Endothelial cell of umbilical vein (primary cell): ENCODE results near the gene XRCC2. TPM values are rescaled to one million over a fixed set of nuclear protein-coding genes. Genes with fewer than 3 reads are reported as not detected.

Source experiments
- BruUV-seq: library from RNA; stranded (reverse); fragments of 400-500 nt; replicated peaks from 2 replicates; lab custom pipeline; 2021; lab: Mats Ljungman, UMichigan
- CTCF ChIA-PET: fragments of 300-600, 350-600 bp; sonication (Branson Sonifier 250); formaldehyde crosslinking; loops from one replicate; lab custom pipeline; 2021; ENCODE audit warnings: antibody characterized with exemption, inconsistent platforms; lab: Charles Lee
- POLR2A ChIA-PET: fragments of 300-600, 350-600 bp; sonication (Branson Sonifier 250); formaldehyde crosslinking; loops from one replicate; lab custom pipeline; 2021; ENCODE audit warnings: antibody characterized with exemption, inconsistent platforms; lab: Charles Lee
- DNase-seq: peaks from one replicate; pipeline ENCODE4 v3.0.0-alpha.2; 2011; ENCODE audit warnings: low read depth, low spot score
- FAIRE-seq: peaks from 2 replicates; lab custom pipeline; 2011; peaks lifted over from hg19 to GRCh38; lab: Jason Lieb, UNC
- H2AFZ ChIP-seq: 2 replicates; pipeline ENCODE4 v1.6.0; 2012; ENCODE audit warnings: low read depth, low read length, control low read depth, inconsistent platforms
- H3K27ac ChIP-seq: 2 replicates; pipeline ENCODE4 v1.5.1; 2011; ENCODE audit warnings: low read depth, mild to moderate bottlenecking, control low read depth, low read length, moderate library complexity; ENCODE audit not compliant: insufficient read depth
- H3K27me3 ChIP-seq, 2 experiments: 2 replicates each; pipeline versions ENCODE4 v1.6.0 to v1.6.1; 2011; ENCODE audit warnings: low read length in 2 of 2, mixed read lengths in 1 of 2; ENCODE audit not compliant: control insufficient read depth in 2 of 2, insufficient read depth in 2 of 2
- H3K36me3 ChIP-seq, 2 experiments: 2 replicates in 1 of 2; 3 replicates in 1 of 2; pipeline ENCODE4 v1.5.1; 2011; ENCODE audit warnings: low read length in 2 of 2, mild to moderate bottlenecking in 1 of 2, moderate library complexity in 1 of 2; ENCODE audit not compliant: control insufficient read depth in 2 of 2, insufficient read depth in 2 of 2; ENCODE audit errors: extremely low read depth in 1 of 2
- H3K4me1 ChIP-seq: 3 replicates; pipeline ENCODE4 v1.5.1; 2011; ENCODE audit warnings: mild to moderate bottlenecking, low read length; ENCODE audit not compliant: control insufficient read depth, insufficient read depth; ENCODE audit errors: extremely low read depth
- H3K4me2 ChIP-seq: 2 replicates; pipeline ENCODE4 v1.6.1; 2011; ENCODE audit warnings: low read length, control low read depth, mixed read lengths; ENCODE audit not compliant: insufficient read depth
- H3K4me3 ChIP-seq, 3 experiments: fragments of 200-600 bp in 1 of 3; sonication (generic), shearing (Covaris generic) in 1 of 3; replicated peaks in 1 of 3; 2 replicates each; pipeline ENCODE4 v1.5.1; 2011 to 2016; ENCODE audit warnings: control low read depth in 3 of 3, low read length in 3 of 3, mild to moderate bottlenecking in 2 of 3, inconsistent platforms in 1 of 3, low read depth in 1 of 3, moderate library complexity in 1 of 3; ENCODE audit not compliant: insufficient read depth in 1 of 3
- H3K79me2 ChIP-seq: 2 replicates; pipeline ENCODE4 v1.6.0; 2012; ENCODE audit warnings: low read length, inconsistent platforms; ENCODE audit not compliant: control insufficient read depth, insufficient read depth
- H3K9ac ChIP-seq: replicated peaks from 2 replicates; pipeline ENCODE3; 2011; ENCODE audit warnings: low read length, control low read depth; ENCODE audit not compliant: insufficient read depth; ENCODE audit errors: extremely low read depth
- H3K9me1 ChIP-seq: replicated peaks from 3 replicates; pipeline ENCODE4 v1.6.0; 2011; ENCODE audit warnings: mild to moderate bottlenecking, low read length; ENCODE audit not compliant: control insufficient read depth, insufficient read depth; ENCODE audit errors: extremely low read depth
- H3K9me3 ChIP-seq: replicated peaks from 2 replicates; pipeline ENCODE4 v1.5.1; 2012; ENCODE audit warnings: low read length, inconsistent platforms; ENCODE audit not compliant: control insufficient read depth, insufficient read depth
- H4K20me1 ChIP-seq: replicated peaks from 2 replicates; pipeline ENCODE3; 2011; ENCODE audit warnings: mild to moderate bottlenecking, low read length; ENCODE audit not compliant: control insufficient read depth, insufficient read depth; ENCODE audit errors: extremely low read depth
- CTCF ChIP-seq, 2 donors: IDR thresholded peaks; 1 replicate in 1 of 2; 2 replicates in 1 of 2; pipeline ENCODE4 v1.5.1; 2011; ENCODE audit warnings: low read length in 2 of 2, mild to moderate bottlenecking in 2 of 2, moderate library complexity in 2 of 2, control low read depth in 1 of 2, inconsistent platforms in 1 of 2, low read depth in 1 of 2; ENCODE audit not compliant: insufficient read depth in 1 of 2; ENCODE audit errors: extremely low read depth in 1 of 2
- EZH2 ChIP-seq: IDR thresholded peaks from 2 replicates; pipeline ENCODE4 v1.6.1; 2012; ENCODE audit warnings: borderline replicate concordance, low read depth, mild to moderate bottlenecking, moderate library complexity, low read length, inconsistent platforms; ENCODE audit not compliant: severe bottlenecking
- FOS ChIP-seq: IDR thresholded peaks from 2 replicates; pipeline ENCODE4 v1.6.1; 2011; ENCODE audit warnings: mild to moderate bottlenecking, low read length, moderate library complexity, borderline replicate concordance; ENCODE audit not compliant: insufficient read depth
- GATA2 ChIP-seq: IDR thresholded peaks from 2 replicates; pipeline ENCODE4 v1.7.0; 2011; ENCODE audit warnings: low read depth, mild to moderate bottlenecking, moderate library complexity, mixed read lengths, low read length; ENCODE audit not compliant: insufficient read length, insufficient read depth
- JUN ChIP-seq: IDR thresholded peaks from 2 replicates; pipeline ENCODE4 v1.6.1; 2011; ENCODE audit warnings: borderline replicate concordance, low read depth; ENCODE audit not compliant: insufficient read length, insufficient read depth
- MAX ChIP-seq: IDR thresholded peaks from 2 replicates; pipeline ENCODE4 v1.6.1; 2011; ENCODE audit not compliant: insufficient read depth, insufficient read length
- MYC ChIP-seq: IDR thresholded peaks from one replicate; pipeline ENCODE4 v1.6.1; 2011; ENCODE audit warnings: mild to moderate bottlenecking, low read depth, low read length
- POLR2A ChIP-seq: IDR thresholded peaks from 2 replicates; pipeline ENCODE4 v1.6.1; 2012; ENCODE audit warnings: low read depth, mild to moderate bottlenecking, control low read depth, low read length
- POLR2AphosphoS5 ChIP-seq: IDR thresholded peaks from 2 replicates; pipeline ENCODE4 v1.6.1; 2012; ENCODE audit warnings: low read depth, mild to moderate bottlenecking, control low read depth, low read length, moderate library complexity; ENCODE audit not compliant: insufficient read depth
- dilution Hi-C: fragments of 300-500 bp; cut with MboI; formaldehyde crosslinking; loops from one replicate; pipeline ENCODE4 v1.15.0; 2019; ENCODE audit warnings: low sequenced_read_pairs; ENCODE audit not compliant: extremely low pct_ligation_motif_present
- intact Hi-C: fragments of 100-400 bp; cut with micrococcal nuclease; formaldehyde crosslinking; loops from one replicate; pipeline ENCODE4 v1.10.0; 2022
- polyA plus RNA-seq, 4 experiments: library from polyadenylated mRNA; depleted of rRNA in 3 of 4; stranded (reverse) in 3 of 4; unstranded in 1 of 4; fragments of >200 nt; gene quantifications; 2 replicates each; pipeline versions ENCODE4 v1.2.1 to v1.2.3, GENCODE V29; 2011 to 2012; ENCODE audit warnings: missing spikeins in 1 of 4
- total RNA-seq: library from RNA; stranded (reverse); gene quantifications from 2 replicates; pipeline ENCODE4 v1.2.3, GENCODE V29; 2021

Gene XRCC2
- total and polyA plus RNA-seq, 2 donors (not counting 3 experiments of a cell fraction or from before 2014, with no cell fraction given): 2.4 to 8.8 TPM

DNA sequence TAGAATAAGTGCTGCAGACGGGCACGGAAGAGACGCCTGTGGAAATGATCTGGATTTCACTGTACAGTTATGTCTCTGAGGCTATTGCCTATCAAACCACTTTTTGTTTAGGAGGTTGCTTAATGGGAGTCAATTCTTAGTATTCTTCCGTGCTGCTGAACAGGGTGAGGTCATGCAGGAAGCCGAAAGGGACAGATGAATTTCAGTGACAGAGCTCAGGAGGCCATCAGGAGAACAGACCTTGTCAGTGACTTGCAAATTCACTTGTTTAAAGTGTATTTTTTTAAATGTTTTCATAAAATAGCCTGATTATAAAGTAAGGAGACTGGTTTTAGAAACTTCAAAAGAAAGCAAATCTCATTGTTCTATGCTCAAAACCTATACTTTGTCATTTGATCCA is 58.9 kb downstream of the XRCC2 start:
- Histone ChIP-seq H2AFZ (no peak overlapping the region), H3K4me3 (no peak overlapping the region), H3K9me3 (no peaks in the 10 kb centered on the region), H3K36me3 (no peaks in the 10 kb centered on the region), H3K9me1 (no peaks in the 10 kb centered on the region), H4K20me1 (no peaks in the 10 kb centered on the region), H3K79me2 (no peaks in the 10 kb centered on the region), H3K27ac (no peak overlapping the region), H3K4me2 (no peak overlapping the region), H3K4me1 (no peaks in the 10 kb centered on the region), H3K9ac (no peak overlapping the region), H3K27me3 (no peaks in the 10 kb centered on the region)
- ChIA-PET POLR2A (no interaction called here), CTCF (no interaction called here)
- TF ChIP-seq EZH2: no peak
- no peak for TF ChIP-seq POLR2AphosphoS5
- no peak for TF ChIP-seq MAX
- no peak for TF ChIP-seq FOS
- TF ChIP-seq MYC: no peak
- TF ChIP-seq GATA2: no peak
- no peak for TF ChIP-seq POLR2A
- no peak for TF ChIP-seq JUN
- TF ChIP-seq CTCF (IDR thresholded peaks at IDR 0.05; ENCODE audit: extremely low read depth in 1 of 2, insufficient read depth in 1 of 2, low read depth in 1 of 2, low read length in 2 of 2): no peak
- intact Hi-C loops (no loop called here), dilution Hi-C loops (no loop called here)
- DNase-seq (no peak), FAIRE-seq (peak; percentile 47)
- no TSS peak for BruUV-seq
